GM23338 (cell line): Measurements from ENCODE around the gene HOXB5.
A peak's percentile ranks its signal among the peaks of the same experiment; 100 is the strongest.

Source experiments
- EZH2 ChIP-seq: fragments of 200-600 bp; sonication (generic); IDR thresholded peaks from one replicate; pipeline ENCODE4 v1.8.0; 2017; ENCODE audit warnings: antibody characterized with exemption, mild to moderate bottlenecking, low read depth; ENCODE audit not compliant: unreplicated experiment
- TF ChIP-seq, protein P1 (sequence below), 2 experiments: fragments of 200-600 bp in 1 of 2; sonication (generic) in 1 of 2; conservative IDR thresholded peaks; 2 replicates each; pipeline versions ENCODE4 v1.5.1 to v1.6.1; 2016 to 2017; ENCODE audit warnings: antibody characterized with exemption in 2 of 2, low read depth in 2 of 2, mild to moderate bottlenecking in 2 of 2, moderate library complexity in 1 of 2

DNA sequence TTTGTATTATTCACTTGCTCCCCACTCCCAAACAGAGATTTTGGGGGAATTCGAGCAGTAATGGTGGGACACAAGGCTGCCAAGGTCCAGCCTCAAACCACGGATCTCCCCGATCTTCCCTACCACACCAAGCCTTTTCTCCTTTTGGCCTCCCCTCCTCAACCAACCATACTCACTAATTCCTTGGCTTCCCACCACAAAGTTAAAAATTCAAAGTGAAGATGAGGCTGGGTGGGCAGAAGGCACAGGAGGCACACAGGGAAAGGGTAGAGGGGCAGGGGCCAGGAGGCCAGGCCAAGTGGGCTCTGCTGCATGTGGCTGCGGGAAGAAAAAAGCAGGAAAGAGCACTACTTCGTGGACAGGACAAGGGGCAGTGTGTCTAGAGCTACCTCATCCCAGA, 30.6 kb downstream of the HOXB5 start:
- TF ChIP-seq, protein P1, sequence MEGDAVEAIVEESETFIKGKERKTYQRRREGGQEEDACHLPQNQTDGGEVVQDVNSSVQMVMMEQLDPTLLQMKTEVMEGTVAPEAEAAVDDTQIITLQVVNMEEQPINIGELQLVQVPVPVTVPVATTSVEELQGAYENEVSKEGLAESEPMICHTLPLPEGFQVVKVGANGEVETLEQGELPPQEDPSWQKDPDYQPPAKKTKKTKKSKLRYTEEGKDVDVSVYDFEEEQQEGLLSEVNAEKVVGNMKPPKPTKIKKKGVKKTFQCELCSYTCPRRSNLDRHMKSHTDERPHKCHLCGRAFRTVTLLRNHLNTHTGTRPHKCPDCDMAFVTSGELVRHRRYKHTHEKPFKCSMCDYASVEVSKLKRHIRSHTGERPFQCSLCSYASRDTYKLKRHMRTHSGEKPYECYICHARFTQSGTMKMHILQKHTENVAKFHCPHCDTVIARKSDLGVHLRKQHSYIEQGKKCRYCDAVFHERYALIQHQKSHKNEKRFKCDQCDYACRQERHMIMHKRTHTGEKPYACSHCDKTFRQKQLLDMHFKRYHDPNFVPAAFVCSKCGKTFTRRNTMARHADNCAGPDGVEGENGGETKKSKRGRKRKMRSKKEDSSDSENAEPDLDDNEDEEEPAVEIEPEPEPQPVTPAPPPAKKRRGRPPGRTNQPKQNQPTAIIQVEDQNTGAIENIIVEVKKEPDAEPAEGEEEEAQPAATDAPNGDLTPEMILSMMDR (conservative IDR thresholded peaks at IDR 0.05; ENCODE audit: low read depth in 2 of 2), result no peak
- TF ChIP-seq EZH2, result peak; percentile 66
